GM19438 (cell line): ENCODE results near the gene HHAT.

Experiments used
- ATAC-seq: cut with Tn5 transposase; IDR thresholded peaks from one replicate; pipeline ENCODE4 v1.9.1; 2021; ENCODE audit warnings: low read depth; ENCODE audit not compliant: unreplicated experiment

HHAT gene

DNA sequence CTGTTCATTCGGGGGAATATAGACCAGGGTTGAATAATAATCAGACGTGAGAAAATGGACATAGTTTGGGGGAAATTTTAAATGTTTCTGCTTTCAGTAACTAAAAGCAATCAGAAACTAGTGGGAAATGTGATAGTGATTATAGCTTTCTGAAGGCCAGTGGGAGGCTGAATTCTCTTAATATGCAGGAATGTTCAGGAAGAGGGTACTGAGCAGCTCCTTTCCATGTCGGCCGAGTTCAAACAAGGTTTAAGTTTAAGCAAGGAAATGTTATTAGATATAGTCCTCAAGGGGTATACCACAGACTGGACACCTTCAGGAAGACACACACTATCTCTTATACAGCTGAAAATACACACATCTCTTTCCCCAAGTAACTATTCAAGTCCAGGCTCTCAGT lies 105.5 kb downstream of the HHAT start:
- no peak for ATAC-seq

DNA sequence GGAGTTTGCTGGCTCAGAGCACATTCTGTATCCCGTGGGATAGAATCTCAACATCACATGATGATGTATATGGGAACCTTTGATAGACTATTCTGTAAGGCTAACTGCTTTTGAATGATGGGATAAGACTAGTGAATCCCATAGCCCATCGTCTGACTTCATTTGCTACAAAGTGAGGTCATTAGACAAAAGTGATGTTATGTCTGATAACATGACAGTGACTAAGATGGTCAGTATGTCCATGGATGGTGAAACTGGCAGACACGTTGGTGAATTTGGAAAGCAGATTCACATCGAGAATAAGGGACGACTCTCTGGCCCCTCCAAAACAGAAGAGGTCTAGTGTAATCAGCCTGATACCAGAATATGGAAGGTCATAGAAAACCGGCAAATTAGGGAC lies 108.4 kb downstream of the HHAT start:
- ATAC-seq, result no peak

DNA sequence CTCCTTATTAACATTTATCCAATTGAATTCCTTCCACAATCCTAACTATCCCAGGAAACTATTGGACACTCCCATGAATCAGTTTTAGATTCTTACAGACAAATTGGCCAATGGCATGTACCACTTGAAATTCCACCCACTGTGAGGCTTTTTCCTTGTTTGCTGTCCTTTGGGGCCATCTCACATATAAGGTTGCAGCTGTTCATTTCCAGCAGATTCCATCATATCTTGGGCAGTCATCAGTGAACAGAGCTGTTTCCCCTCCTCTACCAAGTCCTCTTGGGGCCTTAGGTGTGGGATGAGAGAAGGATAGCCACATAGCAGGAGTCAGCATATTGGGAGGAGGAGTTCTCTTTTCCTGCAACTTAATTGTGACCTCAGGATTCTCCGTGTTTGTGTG lies 109.1 kb downstream of the HHAT start:
- ATAC-seq, result no peak

DNA sequence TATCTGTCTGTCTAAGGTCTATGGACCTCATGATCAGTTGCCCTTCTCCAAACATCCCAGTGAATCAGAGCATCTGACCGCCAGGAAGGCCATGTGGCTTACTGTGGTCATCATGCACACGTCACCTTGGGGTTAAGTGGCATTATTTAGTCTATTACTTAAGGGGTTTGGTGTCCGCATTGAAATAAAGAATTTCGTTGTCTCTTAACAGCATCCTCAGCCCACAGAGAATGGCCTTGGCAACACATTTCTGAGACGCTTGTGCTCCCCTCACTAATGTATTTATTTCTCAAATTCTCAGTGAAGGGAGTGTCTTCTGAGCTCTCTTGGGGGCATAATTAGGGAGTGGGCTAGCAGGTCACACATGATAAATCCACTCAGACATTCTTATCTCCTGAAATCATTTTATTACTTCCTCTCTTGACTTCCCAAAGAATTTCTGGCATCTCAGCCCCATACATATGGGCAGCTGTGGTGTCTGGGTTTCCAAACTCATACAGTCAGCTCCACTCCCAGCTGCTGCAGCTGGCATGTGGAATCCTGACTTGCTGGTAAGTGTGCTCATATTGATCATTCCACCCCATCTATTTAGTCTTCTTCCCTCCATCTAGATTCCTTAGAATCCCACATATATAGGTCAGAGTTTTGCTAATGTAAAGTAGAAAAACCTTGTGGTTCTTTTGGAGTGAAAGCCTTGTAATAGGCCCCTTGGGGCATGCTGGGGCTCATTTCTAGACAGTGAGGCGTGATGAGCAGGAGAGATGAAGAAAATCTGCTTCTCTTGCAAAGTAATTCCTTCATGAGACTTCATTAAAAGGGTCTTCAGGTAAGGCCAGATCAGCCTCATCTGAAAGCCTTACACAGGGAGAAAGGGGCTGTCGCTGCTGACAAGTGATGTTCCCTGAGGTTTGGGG lies 110.5 kb downstream of the HHAT start:
- ATAC-seq, result no peak

DNA sequence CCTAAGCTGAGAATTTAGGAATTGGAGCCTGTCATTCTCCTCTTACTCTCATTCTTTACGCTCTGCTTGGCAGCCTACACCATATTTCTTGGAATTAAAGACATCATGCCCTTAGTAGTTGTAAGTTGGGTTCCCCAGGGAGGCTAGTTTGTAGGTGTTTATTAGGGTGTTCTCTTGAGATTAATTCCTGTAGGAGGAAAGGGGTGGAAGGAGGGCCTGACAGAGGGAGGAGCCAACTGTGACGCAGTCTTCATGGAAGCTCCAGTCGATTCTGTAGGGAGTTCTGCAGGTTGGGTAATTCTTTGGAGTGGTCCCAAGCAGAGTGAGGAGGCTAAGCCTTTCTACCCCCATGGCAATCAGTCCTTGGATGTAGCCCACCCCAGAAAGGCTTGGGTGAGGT lies 111.4 kb downstream of the HHAT start:
- ATAC-seq, result no peak

DNA sequence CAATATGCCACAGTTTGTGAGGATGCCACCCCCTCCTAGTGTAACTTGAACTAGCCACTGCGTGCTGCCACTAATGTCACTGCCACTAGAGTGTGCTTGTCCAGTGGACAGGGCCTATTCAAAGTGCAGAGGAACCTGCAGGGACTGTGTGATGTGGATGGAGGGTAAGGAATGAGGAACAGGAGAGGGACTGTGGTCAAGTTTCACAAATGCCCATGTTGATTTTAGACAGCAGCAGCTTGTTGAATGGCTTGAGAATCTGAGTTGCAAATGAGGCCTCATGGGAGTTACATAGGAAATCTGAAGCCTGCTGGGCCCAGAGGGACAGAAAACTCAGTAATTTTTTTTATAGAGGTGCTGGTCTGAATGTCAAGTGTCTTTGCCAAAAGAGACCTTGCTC lies 112.3 kb downstream of the HHAT start:
- no peak for ATAC-seq

DNA sequence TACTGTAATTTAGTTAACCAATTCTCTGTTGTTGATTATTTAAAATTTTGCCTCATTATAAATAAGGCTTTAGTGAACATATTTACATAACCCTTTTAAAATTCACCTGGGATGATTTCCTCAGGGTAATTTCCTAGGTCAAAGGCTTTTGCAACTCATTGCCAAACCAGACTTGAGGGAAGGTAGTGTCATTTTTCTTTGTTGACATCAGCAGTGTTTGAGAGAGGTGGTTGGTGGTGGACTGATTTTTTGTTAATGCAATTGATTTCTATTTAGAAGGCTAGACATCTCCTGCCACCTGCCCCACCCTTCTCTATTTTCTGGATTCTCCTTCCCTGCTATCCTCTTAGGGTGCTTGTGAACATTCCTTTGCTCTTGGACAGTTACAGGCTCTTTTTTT lies 116.8 kb downstream of the HHAT start:
- ATAC-seq, result no peak

DNA sequence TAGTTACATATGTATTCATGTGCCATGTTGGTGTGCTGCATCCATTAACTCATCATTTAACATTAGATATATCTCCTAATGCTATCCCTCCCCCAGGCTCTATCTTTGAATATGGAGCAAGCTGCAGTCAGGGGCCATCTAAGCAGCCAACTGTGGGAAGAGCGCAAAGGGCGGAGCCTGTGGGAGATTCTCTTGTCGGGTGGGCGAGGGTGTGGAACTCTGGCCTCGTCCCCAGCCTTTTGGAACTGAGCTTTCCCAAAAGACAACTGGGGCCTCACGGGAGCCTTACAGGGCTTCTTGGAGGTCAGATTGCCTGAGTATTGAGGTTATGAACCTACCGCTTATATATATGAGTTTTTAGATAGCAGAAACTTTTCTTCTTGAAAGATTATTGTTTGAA lies 117.2 kb downstream of the HHAT start:
- ATAC-seq, result no peak

DNA sequence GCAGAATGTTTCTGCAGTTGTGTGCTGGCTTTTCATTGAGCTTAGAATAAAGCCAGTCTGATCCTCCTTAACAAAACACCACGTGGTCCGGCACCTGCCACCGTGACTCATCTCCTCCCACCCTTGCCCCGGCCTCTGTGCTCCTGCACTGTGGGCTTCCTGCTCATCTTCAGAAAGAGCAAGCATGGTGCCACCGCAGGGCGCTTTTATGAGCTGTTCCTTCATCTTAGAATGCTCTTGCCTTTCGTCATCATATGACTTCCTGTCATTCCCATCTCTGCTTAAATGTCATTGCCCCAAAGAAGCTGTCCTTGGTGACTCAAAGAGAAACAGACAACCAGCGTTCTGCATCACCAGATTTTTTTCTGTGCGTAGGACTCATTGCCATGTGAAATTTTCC lies 117.8 kb downstream of the HHAT start:
- no peak for ATAC-seq

DNA sequence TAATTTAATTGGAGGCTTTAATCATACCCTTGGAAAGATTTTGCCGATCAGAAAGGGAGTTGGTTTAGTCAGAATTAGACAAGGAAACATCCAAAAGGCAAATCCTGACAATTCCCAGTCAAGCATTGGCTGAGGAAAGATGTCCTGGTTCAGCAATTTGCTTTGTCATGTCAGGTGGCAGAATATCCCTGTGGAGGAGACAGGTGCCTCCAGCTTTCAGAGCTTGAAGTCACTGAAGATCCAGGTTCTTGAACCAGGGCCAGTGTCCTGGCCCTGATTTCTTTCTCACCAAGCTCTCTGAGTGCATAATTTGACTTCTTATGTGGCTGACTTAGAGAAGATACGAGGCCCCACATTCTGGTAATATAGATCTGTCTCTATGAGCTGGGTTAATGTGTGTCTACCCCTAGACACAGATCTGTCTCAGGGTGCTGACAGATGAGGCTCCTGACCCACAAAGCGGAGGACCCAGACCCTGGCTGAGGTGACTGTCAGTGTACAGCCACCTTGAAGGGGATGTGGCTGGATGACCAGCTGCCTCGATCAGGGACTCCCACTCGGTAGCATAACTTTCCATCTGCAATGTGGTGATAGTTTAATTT lies 118.9 kb downstream of the HHAT start:
- no peak for ATAC-seq

DNA sequence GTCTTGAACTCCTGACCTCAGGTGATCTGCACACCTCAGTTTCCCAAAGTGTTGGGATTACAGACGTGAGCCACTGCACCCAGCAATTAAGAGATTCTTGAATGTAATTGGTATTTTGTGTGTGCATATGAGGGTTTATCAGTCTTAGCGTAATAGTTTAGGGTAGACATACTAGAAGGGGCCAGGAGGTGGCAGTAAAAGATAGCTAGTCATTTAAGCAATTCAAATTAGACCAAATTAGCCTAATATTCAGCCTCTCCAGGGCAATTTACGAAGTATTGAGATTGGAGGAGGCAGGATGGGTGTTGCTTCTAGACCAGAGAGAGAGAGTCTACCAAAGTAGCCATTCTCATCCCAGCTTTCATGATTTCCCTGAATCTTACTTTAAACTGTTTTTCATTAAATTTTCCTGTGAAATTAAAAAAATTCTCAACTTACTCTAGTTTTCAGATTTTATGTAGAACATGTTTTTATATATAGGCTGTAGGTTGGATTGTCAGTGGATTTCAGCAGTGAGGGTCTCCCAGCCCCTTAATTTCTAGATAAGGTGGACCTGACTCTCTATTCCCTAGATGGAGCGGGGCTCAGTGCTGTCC lies 119.7 kb downstream of the HHAT start:
- no peak for ATAC-seq

DNA sequence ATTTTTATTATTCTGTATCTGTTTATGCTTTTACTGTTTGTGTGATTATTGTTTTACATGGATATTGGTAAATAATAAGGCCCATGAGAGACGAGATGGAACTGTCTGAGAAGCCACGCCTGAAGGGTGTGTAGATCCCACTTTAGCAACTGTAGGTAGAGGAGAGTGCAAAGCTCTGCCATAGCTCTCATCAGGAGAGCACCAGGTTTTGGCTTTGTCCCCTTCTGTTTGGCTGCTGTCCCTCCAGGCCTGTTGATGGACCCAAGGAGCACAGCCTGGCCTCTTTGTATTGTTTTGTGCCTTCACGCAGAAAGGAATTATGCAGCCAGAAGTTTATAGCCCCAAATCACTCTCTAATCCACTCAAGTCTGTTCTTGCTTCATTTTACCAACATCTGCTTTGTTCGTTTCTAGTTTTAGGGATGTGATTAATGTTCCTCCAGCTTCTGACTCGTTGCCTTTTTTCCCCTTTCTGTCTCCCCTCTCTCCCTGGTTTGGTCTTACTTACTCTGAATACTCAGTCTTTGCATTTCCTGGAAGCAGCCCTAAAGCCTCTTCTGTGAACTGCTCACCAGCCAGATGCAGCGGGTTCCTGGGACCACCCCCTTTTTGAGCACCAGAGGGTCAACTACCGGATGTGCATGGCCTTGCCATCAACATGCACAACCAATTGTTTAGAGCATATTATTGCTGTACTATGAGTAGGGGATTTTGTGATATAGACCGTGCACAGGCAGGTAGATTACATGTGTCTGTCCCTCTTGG lies 127.3 kb downstream of the HHAT start:
- no peak for ATAC-seq

DNA sequence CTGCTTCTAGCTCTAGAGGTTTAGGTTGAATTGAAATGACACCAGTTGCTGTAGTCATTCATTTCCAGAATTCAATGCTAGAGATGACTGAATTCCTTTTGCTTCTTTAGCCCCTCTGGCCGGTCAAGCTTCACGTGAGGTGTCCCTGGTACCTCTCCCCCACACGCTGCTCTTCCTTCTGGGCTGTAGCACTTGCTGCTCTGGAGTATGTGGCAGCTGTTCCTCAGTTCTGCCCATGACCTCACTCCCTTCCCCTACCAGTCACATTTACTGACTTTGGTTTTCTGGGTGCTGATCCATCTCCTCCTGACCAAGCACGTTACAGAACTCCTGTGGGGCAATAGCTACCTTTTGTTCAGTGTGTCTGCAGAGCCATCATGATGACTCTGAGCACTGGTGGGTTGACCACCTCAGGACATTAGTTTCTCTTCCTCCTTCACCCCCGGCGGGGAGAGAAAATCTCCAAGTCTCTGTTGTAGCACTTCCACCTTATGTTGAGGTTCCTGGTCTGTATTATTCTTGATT lies 128.1 kb downstream of the HHAT start:
- ATAC-seq, result no peak

DNA sequence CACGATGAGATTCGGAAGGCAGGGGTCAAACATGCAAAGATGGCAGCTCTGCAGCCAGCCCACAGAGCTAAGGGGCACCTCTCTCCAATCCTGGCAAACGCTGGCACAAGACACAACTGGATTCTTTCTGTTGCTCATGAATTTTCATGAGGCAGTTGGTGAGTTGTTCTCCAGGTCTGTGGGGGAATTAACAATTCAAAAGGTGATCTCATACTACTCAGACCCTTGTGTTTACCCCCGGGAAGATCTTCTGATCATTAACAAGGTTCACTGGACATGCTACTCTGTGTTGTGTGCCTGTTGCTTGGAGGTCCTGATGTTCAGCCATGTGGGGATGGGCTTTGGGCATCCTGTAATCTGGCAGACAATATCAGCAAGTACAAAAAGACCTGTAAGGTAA lies 128.9 kb downstream of the HHAT start:
- ATAC-seq, result no peak

DNA sequence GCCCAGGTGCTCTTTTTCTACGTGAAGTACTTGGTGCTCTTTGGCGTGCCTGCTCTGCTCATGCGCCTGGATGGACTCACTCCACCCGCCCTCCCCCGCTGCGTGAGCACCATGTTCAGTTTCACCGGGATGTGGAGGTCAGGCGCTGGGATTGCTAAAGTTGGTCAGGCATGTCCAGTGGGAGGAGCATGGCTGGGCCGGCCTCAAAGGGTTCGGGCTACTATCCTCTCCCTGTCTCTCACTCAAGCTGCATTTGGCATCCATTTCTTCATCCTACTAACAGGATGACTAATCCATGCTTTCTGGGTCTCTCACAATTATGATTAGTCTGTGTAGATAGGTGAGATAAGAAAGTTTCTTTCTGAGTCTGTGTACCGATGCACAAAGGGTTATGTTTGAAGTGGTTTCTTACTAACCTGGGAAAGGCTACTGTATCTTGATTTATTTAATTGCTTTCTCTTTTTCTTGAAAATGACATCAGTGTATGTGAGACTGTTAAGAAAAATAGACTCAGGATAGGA lies 135.9 kb downstream of the HHAT start:
- no peak for ATAC-seq

DNA sequence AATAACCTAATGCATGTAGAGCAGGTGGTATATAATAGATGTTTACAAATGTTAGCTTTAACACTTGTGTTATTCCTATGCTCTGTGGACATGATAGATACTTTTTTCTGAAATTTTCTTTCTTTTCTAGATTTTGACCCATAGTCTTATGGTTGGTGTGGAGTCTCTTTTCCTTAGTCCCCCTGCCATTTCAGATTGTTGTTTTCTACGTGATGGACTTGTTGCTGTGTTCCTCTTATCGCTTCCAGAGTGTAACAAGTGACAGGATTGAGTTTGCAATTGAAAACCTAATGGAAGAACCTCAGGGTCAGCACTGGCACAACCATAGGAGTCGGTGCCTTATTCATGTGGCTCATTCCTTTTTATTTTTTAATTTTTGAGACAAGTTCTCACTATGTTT lies 136.4 kb downstream of the HHAT start:
- no peak for ATAC-seq

DNA sequence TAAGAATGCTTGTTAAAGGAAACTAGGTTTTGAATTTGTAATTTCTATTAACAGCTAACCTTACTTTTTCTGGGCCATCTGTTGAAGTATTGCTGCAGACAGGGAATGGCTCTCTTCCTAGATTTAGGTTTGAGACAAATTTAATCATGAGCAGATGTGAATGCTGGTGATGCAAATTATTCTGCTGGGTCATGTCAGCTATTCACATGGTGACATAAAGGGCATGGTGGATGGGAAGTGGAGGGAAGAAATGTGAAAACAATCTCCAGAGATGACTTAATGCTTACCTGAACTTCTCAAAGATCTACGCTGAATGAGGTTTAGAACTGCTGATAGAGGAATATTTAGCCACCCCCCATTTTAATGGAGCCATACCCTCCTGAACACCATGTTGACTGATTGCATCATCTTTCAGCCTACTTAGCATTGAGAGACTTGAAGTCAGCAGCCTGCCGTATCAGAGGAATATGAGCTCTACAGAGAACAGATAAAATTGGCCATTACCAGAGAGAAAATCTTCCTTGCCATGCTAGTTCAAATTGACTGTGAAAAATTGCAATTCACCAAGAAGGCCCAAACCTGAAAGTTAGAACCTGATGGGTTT lies 138.8 kb downstream of the HHAT start:
- no peak for ATAC-seq

DNA sequence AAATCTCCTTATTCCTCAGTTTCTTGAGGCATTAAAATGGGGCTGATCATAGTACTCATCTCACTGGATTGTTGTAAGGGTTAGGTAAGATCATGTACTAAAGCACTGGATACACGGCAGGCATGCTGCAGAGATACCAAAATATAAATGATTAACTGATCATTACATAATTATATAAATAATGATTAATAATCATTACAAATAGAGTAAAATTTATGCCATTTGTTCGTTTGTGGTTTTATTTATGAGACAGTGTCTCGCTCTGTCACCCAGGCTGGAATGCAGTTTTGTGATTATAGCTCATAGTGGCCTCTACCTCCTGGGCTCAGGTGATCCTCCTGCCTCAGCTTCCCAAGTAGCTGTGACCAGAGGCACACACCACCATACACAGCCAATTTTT lies 140.7 kb downstream of the HHAT start:
- ATAC-seq, result no peak

DNA sequence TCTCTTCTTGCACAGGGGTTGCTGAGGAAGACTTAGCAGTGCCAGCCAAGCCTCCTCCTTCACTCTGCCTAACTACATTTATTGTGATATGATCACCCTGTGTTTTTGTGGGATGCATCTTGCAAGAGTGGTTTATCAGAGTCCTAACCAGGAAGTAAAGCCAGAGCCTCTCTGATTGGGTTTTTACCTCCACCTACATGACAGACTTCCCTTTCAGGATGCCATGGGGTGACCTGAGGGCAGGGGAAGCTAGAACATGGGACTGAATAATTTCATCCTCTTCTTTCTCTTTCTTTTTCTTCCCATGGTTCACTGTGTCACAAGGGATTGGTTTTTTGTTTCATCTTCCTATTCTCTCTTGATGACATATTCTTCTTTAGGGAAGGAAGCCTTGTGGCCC lies 146.6 kb downstream of the HHAT start:
- ATAC-seq, result no peak

DNA sequence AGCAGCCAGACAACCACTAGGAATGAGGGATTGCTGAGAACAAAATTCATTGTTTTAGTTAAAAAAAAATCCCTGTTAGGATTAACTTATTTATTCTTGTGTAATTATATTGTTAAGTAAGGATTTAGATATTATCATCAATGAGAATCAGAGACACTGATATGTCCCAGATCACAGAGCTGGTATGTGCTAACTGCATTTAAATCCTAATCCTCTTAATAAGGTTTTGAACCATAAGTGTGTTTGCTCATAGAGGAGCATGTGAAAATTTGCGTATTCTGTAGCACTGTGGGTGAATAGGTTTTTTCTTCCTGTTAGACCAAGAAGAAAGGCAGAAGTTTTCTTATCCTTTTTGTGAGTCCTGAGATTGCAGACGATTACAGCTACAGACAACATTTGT lies 147.1 kb downstream of the HHAT start:
- no peak for ATAC-seq
